NCI-H146 treated with DMSO at 0.1 percent for 48 hours (cell line): ENCODE results near the gene RASSF3.
A peak's percentile ranks its signal among the peaks of the same experiment; 100 is the strongest.
"Not testable (repeated sequence)": the region's sequence is repeated elsewhere in the genome, so short reads cannot be mapped to it uniquely, and the experiment has no call there.

ENCODE experiments used
- DNase-seq: peaks from one replicate; lab custom pipeline; 2025; ENCODE audit not compliant: unreplicated experiment; lab: John Stamatoyannopoulos, UW

The RASSF3 gene

DNA sequence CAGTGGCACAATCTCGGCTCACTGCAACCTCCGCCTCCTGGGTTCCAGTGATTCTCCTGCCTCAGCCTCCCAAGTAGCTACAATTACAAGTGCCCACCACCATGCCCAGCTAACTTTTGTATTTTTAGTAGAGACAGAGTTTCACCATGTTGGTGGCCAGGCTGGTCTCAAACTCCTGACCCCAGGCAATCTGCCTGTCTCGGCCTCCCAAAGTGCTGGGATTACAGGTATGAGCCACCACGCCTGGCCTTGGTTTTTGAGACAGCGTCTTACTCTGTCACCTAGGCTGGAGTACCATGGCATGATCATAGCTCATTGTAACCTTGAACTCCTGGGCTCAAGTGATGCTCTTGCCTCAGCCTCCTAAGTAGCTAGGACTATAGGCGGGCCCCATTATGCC lies 79.9 kb downstream of the RASSF3 start:
- not testable (repeated sequence) for DNase-seq

DNA sequence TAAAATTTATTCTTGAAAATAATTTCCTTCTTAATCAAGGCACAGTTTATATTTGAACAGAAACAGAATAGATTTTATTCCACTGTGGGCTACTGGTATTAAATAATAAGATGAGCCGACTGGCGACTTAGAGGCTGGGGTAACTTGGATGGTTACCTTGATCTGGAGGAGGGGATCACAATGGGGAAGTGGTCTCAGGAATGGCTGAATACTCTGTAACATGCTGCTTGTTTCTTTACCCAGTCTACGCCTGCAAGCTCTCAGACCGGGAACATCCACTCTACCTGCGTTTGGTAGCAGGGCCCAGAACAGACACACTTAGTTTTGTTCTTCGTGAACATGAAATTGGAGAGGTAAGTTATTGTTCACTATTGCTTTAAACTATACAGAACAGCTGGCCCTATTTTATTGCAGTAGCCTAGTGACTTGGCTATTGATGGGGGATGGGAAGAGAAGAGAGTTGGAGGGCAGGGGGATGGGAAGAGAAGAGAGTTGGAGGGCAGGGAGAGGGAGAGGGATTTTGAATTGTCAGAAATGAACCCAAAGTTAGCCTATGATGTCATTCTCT lies 81.0 kb downstream of the RASSF3 start:
- no peak for DNase-seq

DNA sequence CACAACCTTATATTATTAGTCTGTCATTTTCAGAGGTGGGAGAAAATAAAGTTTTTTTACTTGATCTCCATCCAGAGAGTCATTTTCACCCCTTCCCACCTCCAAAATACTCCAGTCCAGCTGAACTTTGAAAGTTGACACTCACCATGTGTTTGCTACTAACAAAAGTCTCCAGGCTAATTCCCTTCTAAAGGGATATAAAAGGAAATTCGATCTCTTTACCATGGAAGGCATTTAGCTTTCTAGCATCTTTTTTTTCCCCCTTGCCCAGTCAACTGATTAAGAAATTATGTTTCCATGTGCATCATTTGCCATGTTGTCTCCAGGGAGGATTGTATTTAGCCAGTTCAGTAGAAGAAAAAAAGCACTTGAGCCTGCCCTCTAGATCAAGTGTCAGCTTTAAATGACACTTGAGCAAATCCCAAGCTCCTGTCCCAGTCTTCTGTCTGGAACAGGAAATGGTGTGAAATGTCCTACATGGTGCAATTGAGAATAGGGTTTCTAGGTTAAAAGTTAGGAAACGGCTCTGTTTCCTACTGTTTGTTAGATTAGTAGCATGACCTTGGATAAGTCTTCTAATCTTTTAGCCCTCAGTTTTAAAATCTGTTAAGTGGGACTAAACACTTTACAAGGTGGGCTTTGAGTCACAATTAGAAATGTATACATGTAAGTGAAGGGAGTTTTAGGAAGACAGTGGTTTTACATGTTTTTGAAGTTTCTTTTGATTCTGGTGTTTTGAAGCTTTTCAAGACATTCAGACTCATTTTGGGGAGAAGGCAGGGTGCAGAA lies 81.7 kb downstream of the RASSF3 start:
- DNase-seq = no peak

DNA sequence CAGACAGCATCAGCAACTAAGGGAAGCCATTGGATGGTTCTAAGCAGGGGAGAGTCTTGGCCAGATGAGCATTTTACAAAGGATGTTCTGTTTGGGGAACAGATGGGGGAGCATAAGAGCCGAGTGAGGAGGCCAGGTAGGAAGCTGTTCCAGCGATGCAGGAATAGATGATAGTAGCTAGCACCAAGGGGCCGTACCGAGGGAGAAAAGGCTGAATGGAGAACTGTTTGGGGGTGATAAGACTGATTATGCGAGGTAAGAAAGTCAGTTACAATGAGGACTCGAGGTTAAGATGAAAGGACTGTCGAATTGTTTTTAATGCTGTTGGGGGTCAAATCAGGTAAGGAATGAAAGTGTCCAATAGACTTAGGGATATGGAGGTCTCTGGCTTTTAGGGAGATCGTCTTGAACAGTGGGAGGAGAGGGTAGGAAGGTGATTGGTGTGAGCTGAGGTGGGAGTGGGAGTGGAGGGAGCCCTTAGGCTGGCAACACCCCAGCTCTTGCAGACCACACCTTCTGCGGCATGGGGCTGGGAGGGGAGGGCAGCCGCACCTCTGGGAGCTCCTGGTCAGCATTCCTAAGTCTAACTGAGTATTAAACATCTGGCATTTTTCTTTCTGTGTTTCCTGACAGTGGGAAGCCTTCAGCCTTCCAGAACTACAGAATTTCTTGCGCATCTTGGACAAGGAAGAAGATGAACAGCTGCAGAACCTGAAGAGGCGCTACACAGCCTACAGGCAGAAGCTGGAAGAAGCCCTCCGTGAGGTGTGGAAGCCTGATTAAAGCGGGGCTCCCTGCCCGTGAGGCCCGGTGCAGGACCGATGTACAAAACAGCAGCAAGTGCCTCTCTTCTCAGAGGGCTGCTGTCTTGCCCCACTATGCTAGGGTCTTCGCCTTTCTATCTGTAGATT lies 84.1 kb downstream of the RASSF3 start:
- DNase-seq = no peak

DNA sequence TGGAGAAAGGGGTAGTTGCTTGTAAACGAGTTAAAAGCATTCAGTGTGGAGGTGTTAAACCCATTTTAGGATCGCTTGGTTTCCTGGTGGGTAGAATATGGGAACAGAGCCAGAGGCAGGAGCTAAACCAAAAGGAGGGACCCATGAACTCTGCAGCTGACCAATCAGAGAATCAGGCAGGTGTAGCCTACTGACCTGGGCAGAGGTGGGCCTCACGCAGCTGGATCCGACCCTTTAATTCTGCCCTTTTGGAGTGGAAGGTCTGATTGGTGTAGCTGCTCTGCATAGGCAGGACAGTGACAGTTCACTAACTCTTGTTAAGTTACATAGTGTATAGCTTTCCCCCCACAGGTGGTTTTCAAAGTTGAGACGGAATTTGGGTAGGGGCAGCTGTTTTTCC lies 85.3 kb downstream of the RASSF3 start:
- no peak for DNase-seq

DNA sequence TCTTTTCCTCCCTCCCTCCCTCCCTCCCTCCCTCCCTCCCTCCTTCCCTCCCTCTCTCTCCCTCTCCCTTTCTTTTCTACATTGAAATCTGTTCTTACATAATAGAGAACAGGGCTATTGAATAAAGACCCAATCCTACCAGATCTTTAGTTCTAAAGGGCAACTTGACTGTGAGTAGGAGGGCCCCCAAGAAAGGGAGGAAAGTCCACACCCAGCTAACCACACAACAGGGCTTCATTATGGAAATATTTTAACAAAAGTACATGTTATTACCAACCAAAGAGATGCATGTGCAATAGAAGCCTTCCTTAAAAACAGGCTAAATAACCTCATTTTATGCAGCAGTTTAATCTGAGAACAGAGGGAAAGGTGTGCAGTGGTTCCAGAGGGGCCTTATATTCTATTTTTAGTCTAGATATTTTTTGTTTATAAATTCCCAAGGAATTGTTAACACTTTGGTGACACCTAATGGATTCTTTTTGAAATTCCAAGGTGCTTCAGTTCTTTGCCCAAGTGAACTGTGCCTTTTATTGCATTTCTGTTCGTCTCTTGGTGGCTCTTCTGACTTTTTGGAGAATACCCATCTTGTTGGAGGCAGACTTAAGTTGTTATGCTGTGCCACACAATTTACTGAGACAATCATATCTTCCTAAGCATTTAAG lies 85.9 kb downstream of the RASSF3 start:
- DNase-seq = peak; percentile 6

DNA sequence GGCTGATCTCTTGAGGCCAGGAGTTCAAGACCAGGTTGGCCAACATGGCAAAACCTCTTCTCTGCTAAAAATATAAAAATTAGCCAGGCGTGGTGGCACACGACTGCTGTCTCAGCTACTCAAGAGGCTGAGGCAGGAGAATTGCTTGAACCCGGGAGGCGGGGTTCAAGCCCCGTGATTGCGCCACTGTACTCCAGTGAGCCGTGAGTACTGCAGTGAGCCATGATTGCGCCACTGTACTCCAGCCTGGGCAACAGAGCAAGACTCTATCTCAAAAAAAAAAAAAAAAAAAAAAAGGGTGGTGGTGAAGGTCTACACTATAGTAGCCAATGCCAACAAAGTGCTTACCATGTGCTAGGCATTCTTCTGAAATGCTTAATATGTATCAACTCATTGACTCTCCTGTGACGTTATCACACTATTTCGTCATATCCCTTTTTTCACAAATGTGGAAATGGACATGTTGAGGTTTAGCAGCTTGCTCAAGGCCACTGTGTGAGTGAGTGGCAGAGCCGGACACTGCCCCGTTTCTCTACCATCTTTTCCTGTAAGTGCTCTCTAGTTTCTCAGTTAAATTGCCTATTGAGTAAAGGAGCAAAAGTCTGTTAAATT lies 89.3 kb downstream of the RASSF3 start:
- DNase-seq = no peak

DNA sequence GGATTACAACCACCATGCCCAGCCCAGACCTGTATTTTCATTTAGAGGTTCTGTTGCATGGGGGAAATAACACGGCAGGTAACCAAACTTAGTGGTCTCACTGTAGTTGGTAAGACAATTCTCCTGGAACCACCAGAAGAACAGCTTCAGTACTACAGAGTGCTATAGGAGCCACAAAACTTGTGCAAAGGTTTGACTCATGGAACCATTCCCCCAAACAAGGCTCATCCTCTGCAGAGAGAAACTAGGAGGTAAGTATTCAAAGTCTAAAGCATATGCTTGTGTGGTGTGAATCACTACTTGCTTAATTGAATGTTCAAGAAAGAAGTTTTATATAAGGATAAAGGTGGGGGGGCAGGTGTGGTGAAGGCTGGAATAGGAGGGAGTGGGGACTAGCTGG lies 90.2 kb downstream of the RASSF3 start:
- DNase-seq = no peak

DNA sequence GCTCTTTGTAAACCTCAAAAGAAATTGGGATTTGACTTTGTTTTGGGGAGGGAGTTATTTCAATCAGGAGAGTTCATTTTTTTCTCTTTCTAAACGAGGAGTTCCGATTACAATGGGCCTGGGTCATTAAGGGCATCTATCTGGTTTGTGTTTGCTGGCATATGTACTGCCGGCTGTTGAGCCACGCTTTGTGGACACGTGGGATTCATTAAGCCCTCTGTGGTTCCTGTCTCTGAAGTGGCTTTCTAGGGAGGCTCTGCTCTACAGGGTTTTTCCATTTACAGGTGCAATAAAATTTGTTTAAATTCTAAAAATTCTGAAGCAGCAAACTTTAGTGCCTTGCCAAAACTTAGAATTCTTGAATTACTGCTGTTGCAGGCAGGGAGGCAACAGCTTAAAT lies 91.0 kb downstream of the RASSF3 start:
- DNase-seq = no peak

DNA sequence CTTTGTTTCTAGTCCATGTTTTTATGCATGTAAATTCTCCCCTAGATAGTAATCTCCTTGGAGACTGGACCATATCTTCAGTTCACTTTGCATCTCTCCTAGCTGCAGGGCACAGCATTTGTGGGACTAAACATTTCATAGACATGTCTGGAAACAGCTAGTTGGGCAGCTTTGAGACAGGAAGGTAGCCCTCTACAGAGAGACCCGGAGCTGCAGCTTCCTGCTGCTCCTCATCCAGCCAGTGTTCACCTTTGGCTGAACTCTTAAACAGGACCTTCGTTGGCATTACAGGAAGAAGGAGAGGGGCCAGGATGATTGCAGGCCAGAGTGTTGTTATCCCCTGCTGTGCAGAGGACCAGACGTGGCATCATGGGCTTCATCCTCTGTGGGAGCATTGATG lies 96.0 kb downstream of the RASSF3 start:
- no peak for DNase-seq

DNA sequence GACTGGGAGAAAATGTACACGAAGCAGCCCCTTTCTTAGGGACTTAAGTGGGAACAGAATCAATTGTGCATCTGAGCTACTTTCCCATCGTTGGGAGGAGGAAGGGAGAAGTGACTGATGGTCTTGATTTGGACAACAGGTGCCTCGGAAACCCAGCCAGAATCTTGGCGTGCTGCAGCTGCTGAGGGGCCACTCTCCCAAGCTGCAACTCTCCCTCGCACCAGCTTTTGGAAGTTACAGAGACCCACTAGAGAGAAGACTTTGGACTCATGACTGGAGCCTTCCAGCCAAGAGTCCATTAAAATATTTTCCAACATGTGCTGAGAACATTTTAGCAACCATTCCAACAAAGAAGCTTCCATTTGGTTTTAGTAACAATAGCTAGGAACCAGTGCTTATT lies 96.6 kb downstream of the RASSF3 start:
- no peak for DNase-seq

DNA sequence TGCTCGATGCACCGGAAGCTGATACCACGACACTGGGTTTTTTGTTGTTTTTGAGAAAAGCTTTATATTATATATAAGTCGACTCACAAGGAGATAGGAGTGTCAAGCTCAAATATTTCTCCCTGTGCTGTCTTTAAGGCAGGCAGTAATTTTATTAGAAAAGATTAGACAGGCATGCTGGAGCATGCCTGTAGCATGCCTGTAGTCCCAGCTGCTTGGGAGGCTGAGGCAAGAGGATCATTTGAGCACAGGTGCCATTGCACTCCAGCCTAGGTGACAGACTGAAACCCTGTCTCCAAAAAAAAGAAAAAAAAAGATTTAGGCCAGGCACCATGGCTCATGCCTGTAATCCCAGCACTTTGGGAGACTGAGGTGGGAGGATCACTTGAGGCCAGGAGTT lies 97.1 kb downstream of the RASSF3 start:
- no peak for DNase-seq

DNA sequence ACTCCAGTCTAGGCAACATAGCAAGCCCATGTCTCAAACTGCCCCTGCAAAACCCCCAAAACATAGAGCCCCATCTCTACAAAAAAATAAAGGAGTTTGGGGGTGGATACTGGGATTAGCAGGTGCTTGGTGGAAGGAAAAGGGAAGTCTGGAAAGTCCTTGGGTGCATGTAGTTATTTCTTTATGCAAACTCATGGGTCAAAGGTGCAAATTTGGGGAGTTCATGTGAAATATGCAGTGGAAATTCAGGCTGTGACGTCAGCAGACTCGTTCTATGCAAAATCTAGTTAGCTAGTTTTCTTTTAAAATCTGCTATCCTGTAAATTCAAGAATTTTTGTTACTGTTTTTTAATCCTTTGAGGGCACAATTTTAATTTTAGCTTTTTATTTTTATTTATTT lies 97.6 kb downstream of the RASSF3 start:
- DNase-seq = no peak

DNA sequence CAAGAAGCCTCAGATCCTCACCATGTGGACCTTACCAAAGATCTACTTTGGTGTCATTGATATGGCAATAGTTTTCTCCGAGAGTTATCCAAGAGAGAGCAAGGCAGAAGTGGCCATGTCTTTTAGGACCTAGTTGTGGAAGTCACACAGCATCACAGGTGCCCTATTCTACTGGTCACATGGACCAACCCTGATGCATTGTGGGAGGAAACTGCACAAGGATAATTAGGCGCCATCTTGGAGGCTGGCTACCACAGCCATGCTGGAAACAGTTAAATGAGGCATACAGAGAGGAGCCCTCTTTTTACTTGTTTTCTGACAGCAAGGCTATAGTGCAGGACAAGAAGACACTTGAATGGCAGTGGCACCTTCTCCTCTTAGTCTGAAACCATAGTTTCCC lies 99.1 kb downstream of the RASSF3 start:
- no peak for DNase-seq

DNA sequence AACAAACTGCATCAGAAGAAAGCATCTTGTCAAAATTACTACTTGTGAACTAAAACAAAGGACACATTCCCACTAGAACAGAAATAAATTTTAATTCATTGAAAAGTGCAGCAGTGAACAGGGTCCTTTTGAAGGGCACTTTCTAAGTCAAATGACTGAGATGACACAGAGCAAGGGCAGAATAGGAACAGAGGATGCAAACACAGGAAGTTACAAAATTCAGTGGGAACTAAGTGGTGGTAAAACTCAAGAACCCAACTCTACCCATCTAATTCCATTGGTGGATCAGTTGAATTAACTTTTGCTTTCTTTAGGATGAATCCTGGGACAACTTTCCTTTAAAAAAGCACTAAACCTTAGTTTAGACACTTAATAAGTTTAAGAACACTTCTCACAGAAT lies 103.1 kb downstream of the RASSF3 start:
- DNase-seq = no peak

DNA sequence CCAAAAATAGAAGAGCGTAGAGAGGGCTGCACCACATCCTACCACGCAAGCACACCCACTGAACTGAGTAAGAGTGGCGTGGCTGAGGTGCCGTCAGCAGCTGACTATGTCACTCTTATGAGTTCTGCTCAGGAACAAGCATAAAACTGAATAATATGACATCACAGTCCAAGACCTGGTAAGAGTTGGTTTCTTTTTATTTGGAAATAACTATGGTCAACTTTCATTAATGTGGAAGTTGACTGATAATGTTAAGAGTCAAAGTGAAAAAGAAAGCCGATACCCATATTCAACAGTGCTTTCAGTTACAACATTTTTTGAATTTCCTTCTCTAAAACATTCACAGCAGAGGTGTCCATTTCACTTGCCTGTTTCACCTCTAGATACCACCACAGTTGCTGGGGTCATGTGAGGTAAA lies 104.3 kb downstream of the RASSF3 start:
- DNase-seq = no peak

DNA sequence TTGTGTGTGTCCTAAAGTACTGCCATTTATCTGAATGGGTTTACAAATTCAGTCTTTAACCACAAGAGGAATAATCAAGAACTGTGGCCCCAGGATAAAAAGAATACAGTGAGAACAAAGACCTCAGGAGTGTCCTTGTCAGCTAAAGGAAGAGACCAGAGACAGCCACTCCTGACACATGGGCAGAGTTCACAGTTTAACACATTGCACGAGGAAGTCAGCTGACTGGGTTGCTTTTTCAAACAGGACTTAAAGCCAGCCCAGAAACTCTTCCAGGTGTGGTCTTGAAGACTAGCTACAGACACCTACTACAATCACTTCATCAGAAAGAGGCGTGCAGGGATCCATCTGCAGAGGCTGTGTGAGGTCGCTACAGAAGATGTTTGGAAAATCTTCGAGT lies 106.1 kb downstream of the RASSF3 start:
- DNase-seq = no peak

DNA sequence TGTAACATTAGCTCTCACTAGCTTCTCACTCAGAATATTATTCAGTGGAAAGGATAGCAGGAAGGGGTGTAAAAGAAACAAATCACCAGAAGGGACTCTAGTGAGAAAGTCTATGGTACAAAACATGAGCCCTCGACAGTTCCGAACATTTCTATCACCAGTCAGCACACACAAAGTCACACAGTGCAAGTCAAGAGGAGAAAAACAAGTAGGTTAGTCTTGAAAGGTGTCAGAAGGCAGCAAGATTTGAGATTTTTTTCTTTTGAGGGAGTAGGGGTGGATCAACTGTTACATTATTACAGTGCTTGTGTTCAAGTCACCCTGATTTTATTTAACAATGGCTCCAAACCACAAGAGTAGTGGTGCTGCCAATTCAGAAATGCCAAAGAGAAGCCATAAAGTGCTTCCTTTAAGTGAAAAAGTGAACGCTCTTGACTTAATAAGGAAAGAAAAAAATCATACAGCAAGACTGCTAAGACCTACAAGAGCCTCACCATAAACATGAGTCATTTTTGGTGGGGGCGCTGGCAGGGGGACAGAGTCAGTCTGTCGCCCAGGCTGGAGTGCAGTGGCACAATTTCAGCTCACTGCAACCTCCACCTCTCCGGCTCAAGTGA lies 106.7 kb downstream of the RASSF3 start:
- DNase-seq = no peak

DNA sequence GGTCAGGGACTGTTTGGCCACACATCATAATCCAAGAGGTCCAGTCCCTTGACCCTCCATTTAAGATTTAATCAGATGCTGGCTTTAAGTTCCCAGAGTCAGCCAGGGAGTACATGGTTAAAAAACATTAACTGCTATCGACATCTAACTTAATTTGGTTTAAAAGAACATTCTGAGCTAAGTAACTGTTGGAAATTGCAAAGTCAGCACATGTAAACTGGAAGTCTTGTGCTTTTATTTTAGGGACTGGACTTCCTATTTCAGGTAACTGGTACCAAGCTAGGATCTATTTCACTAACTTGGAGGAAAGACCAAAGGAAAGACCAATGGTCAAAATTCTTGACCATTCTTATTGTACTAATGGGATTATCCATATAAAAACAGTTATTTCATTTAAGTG lies 108.4 kb downstream of the RASSF3 start:
- no peak for DNase-seq

DNA sequence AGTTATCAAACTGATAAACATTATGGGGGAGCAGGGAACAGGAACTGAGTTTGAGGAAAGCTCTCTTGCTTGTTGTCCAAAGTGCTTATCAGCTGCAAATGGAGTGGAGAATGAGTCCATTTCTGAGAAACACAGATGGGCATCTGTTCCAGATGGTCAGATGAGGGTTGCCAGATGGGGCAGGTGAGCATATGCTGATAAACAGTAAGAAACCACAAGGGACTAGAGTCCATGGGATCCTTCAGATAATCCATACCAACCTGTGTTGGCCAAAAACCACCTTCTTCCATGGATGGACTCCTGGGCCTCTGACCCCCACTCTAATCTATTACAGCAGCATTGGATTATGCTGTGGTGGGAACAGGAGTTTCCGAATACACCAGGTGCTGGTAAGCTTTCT lies 110.6 kb downstream of the RASSF3 start:
- no peak for DNase-seq

DNA sequence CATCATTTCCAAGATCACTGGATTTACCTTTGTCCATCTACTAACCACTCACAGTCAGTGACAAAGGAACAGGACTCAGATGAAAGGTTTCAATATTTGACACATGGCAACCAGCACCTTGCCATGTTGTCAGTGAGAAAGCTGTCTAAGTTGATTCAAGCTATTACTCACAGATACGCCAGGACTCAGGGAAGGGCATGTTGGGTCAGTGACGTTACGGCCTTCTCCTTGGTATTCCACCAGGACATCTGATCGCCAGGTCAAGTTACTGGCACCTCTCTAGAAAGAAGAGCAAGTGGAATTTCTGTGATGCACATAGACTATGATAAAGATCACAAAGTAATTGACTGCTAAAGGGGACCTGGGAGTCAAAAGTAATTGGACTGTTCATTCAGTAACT lies 112.5 kb downstream of the RASSF3 start:
- no peak for DNase-seq
